ENCODE results near the gene E2F3.

The E2F3 gene

DNA sequence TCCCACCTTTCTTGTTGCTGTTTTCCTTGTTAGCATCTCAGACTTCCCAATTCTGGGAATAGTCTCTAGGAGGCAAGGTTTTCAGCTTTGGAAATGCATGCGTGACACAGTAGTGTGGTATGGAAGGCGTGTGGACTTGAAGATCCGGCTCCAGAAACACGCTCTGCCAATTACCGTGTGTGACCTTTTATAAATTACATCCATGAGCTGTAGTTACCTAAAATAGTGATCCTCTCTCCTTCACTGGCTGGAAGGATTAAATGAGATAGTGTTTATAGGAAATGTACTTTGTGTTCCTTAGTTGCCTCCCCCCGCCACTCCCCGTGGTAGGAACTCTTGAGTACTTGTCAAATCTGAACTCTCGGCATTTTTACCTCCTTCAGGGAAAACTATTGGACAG is 13.0 kb downstream of the E2F3 start:
- Histone ChIP-seq H3K4me3 (ENCODE audit: control insufficient read depth in 1 of 7, extremely low read depth in 1 of 7, insufficient read depth in 4 of 7, low read depth in 2 of 7, low read length in 6 of 7) (no peak overlapping the region), H3K4me1 (ENCODE audit: control extremely low read depth in 1 of 4, control insufficient read depth in 4 of 4, insufficient read depth in 4 of 4, low read length in 3 of 4) (peaks cover 28 to 92% (median 80%) of the 10 kb centered on the region in 4 experiments), H3K27ac (ENCODE audit: insufficient read depth in 1 of 2, low read depth in 1 of 2, low read length in 2 of 2, poor library complexity in 1 of 2, severe bottlenecking in 2 of 2) (no peak overlapping the region), H3K9me3 (ENCODE audit: control extremely low read depth in 1 of 5, control insufficient read depth in 4 of 5, insufficient read depth in 2 of 5, low read depth in 1 of 5, low read length in 4 of 5) (no peaks in the 10 kb centered on the region), H3K27me3 (replicated peaks in 2 of 5; ENCODE audit: control insufficient read depth in 4 of 5, insufficient read depth in 5 of 5, low read length in 4 of 5) (no peaks in the 10 kb centered on the region), H3K36me3 (ENCODE audit: control insufficient read depth in 4 of 4, insufficient read depth in 4 of 4, low read length in 3 of 4) (peaks cover 0 to 35% (median 0%) of the 10 kb centered on the region in 4 experiments)
- 97% methylated on average over 4 of the region's 8 CpGs for WGBS (ENCODE audit: insufficient coverage)
- ChIA-PET POLR2A (no interaction called here), CTCF (interaction anchor here (0.7 to 2.3 kb wide), 4 partner anchors 8 to 70 kb away, joined by 3 to 11 read pairs (median 4); no protein-coding TSS in a partner anchor)
- DNase-seq: no peak

DNA sequence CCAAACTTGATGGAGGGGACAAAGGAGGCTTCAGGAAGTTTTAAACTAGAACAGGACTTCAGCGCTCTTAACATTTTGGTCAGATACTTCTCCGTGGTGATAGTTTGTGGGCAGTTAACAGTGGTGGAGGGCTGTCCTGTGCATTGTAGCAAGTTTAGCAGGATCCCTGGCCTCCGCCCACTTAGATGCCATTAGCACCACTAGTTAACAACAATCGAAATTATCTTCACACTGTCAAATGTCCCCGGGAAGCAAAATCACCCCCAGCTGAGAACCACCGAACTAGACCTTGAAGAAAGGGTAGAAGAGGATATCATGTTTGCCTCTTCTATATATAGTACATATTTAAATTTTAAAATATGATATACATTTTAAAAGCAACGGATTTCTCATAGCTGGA is 13.6 kb downstream of the E2F3 start:
- ChIA-PET CTCF (interaction anchor here (1.2 kb wide), 1 partner anchor 10 kb away, joined by 4 read pairs; no protein-coding TSS in a partner anchor), POLR2A (interaction anchor here (3.2 kb wide), 1 partner anchor 10 kb away, joined by 19 read pairs; no protein-coding TSS in a partner anchor)
- Histone ChIP-seq H3K9me3 (ENCODE audit: control extremely low read depth in 1 of 5, control insufficient read depth in 4 of 5, insufficient read depth in 2 of 5, low read depth in 1 of 5, low read length in 4 of 5) (no peaks in the 10 kb centered on the region), H3K36me3 (ENCODE audit: control insufficient read depth in 4 of 4, insufficient read depth in 4 of 4, low read length in 3 of 4) (peaks cover 0 to 35% (median 0%) of the 10 kb centered on the region in 4 experiments), H3K27ac (ENCODE audit: insufficient read depth in 1 of 2, low read depth in 1 of 2, low read length in 2 of 2, poor library complexity in 1 of 2, severe bottlenecking in 2 of 2) (peak overlapping the region in 1 of 2 experiments; percentile 80), H3K27me3 (replicated peaks in 2 of 5; ENCODE audit: control insufficient read depth in 4 of 5, insufficient read depth in 5 of 5, low read length in 4 of 5) (no peaks in the 10 kb centered on the region), H3K4me3 (ENCODE audit: control insufficient read depth in 1 of 7, extremely low read depth in 1 of 7, insufficient read depth in 4 of 7, low read depth in 2 of 7, low read length in 6 of 7) (no peak overlapping the region), H3K4me1 (ENCODE audit: control extremely low read depth in 1 of 4, control insufficient read depth in 4 of 4, insufficient read depth in 4 of 4, low read length in 3 of 4) (peaks cover 27 to 92% (median 78%) of the 10 kb centered on the region in 4 experiments)
- WGBS (ENCODE audit: insufficient coverage): no CpG with 5 or more reads among the region's 7 CpGs
- DNase-seq: no peak

DNA sequence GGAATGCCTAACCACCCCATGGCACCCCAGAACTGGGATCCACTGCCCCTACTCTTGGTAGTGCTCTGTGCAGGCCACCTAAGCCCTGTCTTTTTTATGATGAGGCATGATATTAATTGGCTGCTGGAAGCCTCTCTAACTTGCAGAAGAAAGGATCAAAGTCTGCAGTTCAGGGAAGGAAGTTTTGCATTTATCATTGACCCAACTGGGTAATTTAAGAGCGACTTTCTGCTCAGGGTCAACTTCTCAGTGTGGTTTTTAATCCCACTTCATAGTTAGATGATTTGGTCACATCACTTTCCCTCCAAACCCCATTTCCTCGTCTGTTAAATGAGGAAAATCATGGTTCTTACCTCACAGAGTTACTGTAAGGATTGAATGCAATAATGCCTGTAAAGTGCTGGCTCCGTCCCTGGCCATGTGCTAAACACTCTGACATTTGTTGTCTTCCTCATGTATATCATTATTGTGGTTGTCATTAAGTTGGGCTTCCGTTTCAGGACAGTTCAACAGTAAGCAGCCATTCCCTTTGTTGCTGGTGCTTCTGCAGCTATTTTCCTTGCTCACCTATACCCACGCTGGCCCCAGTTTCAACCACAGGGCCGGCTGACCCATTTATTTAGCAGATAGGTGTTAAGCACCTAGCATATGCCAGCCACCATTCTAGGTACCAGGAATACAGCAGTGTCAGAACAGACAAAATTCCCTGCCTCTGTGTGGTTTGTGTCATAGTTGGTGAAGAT is 14.2 kb downstream of the E2F3 start:
- peak overlapping the region in 1 of 2 experiments; percentile 80 for H3K27ac ChIP-seq (ENCODE audit: insufficient read depth in 1 of 2, low read depth in 1 of 2, low read length in 2 of 2, poor library complexity in 1 of 2, severe bottlenecking in 2 of 2)
- ChIA-PET CTCF (interaction anchor here (1.2 kb wide), 1 partner anchor 11 kb away, joined by 4 read pairs; no protein-coding TSS in a partner anchor), POLR2A (interaction anchor here (3.2 kb wide), 1 partner anchor 11 kb away, joined by 19 read pairs; no protein-coding TSS in a partner anchor)
- H3K27me3 ChIP-seq (replicated peaks in 2 of 5; ENCODE audit: control insufficient read depth in 4 of 5, insufficient read depth in 5 of 5, low read length in 4 of 5): no peaks in the 10 kb centered on the region
- peaks cover 0 to 35% (median 0%) of the 10 kb centered on the region in 4 experiments for H3K36me3 ChIP-seq (ENCODE audit: control insufficient read depth in 4 of 4, insufficient read depth in 4 of 4, low read length in 3 of 4)
- H3K4me3 ChIP-seq (ENCODE audit: control insufficient read depth in 1 of 7, extremely low read depth in 1 of 7, insufficient read depth in 4 of 7, low read depth in 2 of 7, low read length in 6 of 7): peak overlapping the region in 1 of 7 experiments; percentile 1
- WGBS (ENCODE audit: insufficient coverage): 47% methylated on average over 4 of the region's 6 CpGs
- DNase-seq: no peak
- no peaks in the 10 kb centered on the region for H3K9me3 ChIP-seq (ENCODE audit: control extremely low read depth in 1 of 5, control insufficient read depth in 4 of 5, insufficient read depth in 2 of 5, low read depth in 1 of 5, low read length in 4 of 5)
- peaks cover 24 to 92% (median 74%) of the 10 kb centered on the region in 4 experiments for H3K4me1 ChIP-seq (ENCODE audit: control extremely low read depth in 1 of 4, control insufficient read depth in 4 of 4, insufficient read depth in 4 of 4, low read length in 3 of 4)

DNA sequence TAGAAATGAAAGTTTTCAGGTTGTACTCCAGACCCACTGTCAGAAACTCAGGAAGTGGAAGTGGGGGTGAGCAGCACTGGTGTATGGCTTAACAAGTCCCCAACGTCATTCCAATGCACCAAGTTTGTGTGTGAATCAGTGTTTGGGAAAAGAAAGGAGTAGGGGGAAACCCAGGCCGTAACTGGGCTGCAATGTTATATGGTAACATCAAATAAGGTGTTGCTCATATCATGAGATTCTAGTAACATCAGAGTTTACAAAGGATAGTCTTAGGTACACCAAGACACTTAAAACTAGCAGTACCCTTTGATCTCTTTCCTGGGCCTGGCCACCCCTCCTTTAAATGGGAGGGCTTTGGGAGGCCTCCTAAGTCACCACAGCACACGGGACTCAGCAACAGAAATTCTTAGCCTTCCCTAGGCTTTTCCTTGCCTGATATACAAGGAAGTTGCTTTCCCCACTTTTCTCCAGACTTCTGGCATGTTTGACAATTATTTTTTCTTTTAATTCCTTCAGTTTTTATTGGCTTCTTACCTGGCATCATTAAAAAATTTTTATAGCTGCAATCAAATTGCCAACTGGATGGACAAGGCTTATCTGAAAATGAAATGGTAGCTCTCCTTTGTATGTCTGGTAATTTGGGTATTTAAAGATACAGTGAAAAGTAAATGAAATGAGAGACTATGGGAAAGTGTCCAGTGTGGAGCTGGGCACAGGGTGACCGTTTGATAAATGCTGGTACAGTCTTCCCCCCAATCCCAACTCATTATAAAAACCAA is 15.1 kb downstream of the E2F3 start:
- CTCF ChIA-PET: interaction anchor here (0.7 to 3.4 kb wide), 6 partner anchors 10 to 51 kb away, joined by 3 to 29 read pairs (median 4); no protein-coding TSS in a partner anchor

DNA sequence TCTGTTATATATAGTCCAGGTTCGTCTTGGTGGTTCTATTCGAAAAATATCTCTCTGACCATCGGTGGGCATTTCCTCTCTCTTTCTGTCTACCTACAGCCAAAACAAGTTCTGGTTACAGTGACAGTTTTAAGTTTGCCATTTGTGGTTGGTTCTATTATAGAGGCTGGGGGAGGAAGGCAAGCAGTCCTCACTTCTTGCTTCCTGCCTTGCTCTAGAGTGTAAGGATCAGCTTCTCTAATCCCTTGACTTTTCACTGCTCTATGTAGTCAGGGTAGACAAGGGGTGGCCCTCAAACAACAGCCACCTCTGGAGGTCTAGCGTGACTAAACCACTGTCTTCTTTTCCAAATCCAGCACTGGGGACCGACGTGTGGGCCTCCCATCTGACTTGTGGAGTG is 16.1 kb downstream of the E2F3 start:
- 0% methylated on average over 6 of the region's 6 CpGs for WGBS (ENCODE audit: insufficient coverage)
- CTCF ChIA-PET: interaction anchor here (0.7 to 3.4 kb wide), 9 partner anchors 8 to 55 kb away, joined by 3 to 29 read pairs (median 4); no protein-coding TSS in a partner anchor
- POLR2A ChIA-PET: interaction anchor here (0.6 to 3.2 kb wide), 4 partner anchors 9 to 102 kb away, joined by 3 to 19 read pairs (median 10); no protein-coding TSS in a partner anchor
- Histone ChIP-seq H3K36me3 (ENCODE audit: control insufficient read depth in 4 of 4, insufficient read depth in 4 of 4, low read length in 3 of 4) (peaks cover 0 to 38% (median 3%) of the 10 kb centered on the region in 4 experiments), H3K4me1 (ENCODE audit: control extremely low read depth in 1 of 4, control insufficient read depth in 4 of 4, insufficient read depth in 4 of 4, low read length in 3 of 4) (peaks cover 17 to 75% (median 60%) of the 10 kb centered on the region in 4 experiments), H3K9me3 (ENCODE audit: control extremely low read depth in 1 of 5, control insufficient read depth in 4 of 5, insufficient read depth in 2 of 5, low read depth in 1 of 5, low read length in 4 of 5) (peaks cover 0 to 3% (median 0%) of the 10 kb centered on the region in 5 experiments), H3K27me3 (replicated peaks in 2 of 5; ENCODE audit: control insufficient read depth in 4 of 5, insufficient read depth in 5 of 5, low read length in 4 of 5) (no peaks in the 10 kb centered on the region), H3K27ac (ENCODE audit: insufficient read depth in 1 of 2, low read depth in 1 of 2, low read length in 2 of 2, poor library complexity in 1 of 2, severe bottlenecking in 2 of 2) (peak overlapping the region; percentile 53 to 80), H3K4me3 (ENCODE audit: control insufficient read depth in 1 of 7, extremely low read depth in 1 of 7, insufficient read depth in 4 of 7, low read depth in 2 of 7, low read length in 6 of 7) (peak overlapping the region in 5 of 7 experiments; percentile 8 to 55 (median 51))
- peak; percentile 29 to 85 (median 67) for DNase-seq

More for the DNA sequence above, 15.1 kb downstream of the E2F3 start:
- H3K27ac ChIP-seq (ENCODE audit: insufficient read depth in 1 of 2, low read depth in 1 of 2, low read length in 2 of 2, poor library complexity in 1 of 2, severe bottlenecking in 2 of 2): peak overlapping the region; percentile 16 to 80
- peaks cover 0 to 2% (median 0%) of the 10 kb centered on the region in 5 experiments for H3K9me3 ChIP-seq (ENCODE audit: control extremely low read depth in 1 of 5, control insufficient read depth in 4 of 5, insufficient read depth in 2 of 5, low read depth in 1 of 5, low read length in 4 of 5)
- POLR2A ChIA-PET: interaction anchor here (1.6 to 3.2 kb wide), 3 partner anchors 8 to 14 kb away, joined by 4 to 19 read pairs (median 16); no protein-coding TSS in a partner anchor
- DNase-seq: no peak
- H3K4me1 ChIP-seq (ENCODE audit: control extremely low read depth in 1 of 4, control insufficient read depth in 4 of 4, insufficient read depth in 4 of 4, low read length in 3 of 4): peaks cover 18 to 85% (median 66%) of the 10 kb centered on the region in 4 experiments
- 88% methylated on average over 1 of the region's 4 CpGs for WGBS (ENCODE audit: insufficient coverage)
- H3K4me3 ChIP-seq (ENCODE audit: control insufficient read depth in 1 of 7, extremely low read depth in 1 of 7, insufficient read depth in 4 of 7, low read depth in 2 of 7, low read length in 6 of 7): no peak overlapping the region
- peaks cover 0 to 33% (median under 1%) of the 10 kb centered on the region in 4 experiments for H3K36me3 ChIP-seq (ENCODE audit: control insufficient read depth in 4 of 4, insufficient read depth in 4 of 4, low read length in 3 of 4)
- no peaks in the 10 kb centered on the region for H3K27me3 ChIP-seq (replicated peaks in 2 of 5; ENCODE audit: control insufficient read depth in 4 of 5, insufficient read depth in 5 of 5, low read length in 4 of 5)

DNA sequence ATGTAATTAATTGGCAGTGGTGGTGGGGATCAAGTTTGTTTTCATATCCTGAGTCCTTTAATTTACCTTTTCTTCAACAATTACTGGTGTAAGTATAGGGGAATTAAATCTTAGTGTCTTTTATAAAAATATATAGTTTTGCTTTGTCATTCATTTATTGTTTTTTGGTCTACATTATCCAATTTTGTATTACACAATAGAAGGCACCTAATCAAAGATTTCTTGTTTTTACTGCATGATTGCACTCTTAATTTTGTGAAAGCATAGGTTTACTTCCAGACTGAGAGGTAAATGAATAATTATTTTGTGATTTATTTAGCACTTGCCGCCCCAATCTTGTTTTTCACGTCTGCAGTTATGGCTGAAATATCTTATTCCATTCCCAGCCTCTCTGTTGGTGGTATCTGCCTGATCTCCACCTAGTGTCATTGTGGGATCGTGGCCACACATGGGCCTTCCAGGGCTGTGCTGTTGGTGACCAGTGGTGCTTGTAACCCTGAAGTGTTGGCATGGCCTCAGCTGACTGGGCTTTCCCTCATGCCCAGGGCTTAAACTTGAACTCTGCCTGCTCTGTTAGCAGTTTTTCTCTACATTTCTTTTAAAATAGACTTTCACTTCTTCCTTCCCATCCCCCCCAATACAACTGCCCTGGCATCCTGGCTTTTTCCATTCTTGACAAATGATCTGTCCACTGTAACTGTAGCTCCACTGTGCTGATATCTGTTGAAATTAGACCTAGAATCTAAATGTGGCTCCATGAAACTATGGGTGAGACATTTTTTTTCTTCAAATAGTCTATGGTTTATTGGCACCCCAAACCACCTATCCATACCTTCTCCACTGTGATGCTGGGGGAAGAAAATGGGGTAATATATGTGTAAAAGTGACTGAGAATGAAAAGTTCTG is 24.8 kb downstream of the E2F3 start:
- Histone ChIP-seq H3K27me3 (replicated peaks in 2 of 5; ENCODE audit: control insufficient read depth in 4 of 5, insufficient read depth in 5 of 5, low read length in 4 of 5) (no peaks in the 10 kb centered on the region), H3K4me1 (ENCODE audit: control extremely low read depth in 1 of 4, control insufficient read depth in 4 of 4, insufficient read depth in 4 of 4, low read length in 3 of 4) (peaks cover 25 to 51% (median 36%) of the 10 kb centered on the region in 4 experiments), H3K4me3 (ENCODE audit: control insufficient read depth in 1 of 7, extremely low read depth in 1 of 7, insufficient read depth in 4 of 7, low read depth in 2 of 7, low read length in 6 of 7) (peak overlapping the region in 1 of 7 experiments; percentile 23), H3K36me3 (ENCODE audit: control insufficient read depth in 4 of 4, insufficient read depth in 4 of 4, low read length in 3 of 4) (peaks cover 0 to 31% (median 8%) of the 10 kb centered on the region in 4 experiments), H3K27ac (ENCODE audit: insufficient read depth in 1 of 2, low read depth in 1 of 2, low read length in 2 of 2, poor library complexity in 1 of 2, severe bottlenecking in 2 of 2) (no peak overlapping the region), H3K9me3 (ENCODE audit: control extremely low read depth in 1 of 5, control insufficient read depth in 4 of 5, insufficient read depth in 2 of 5, low read depth in 1 of 5, low read length in 4 of 5) (peaks cover 0 to 3% (median 0%) of the 10 kb centered on the region in 5 experiments)
- DNase-seq: no peak
- WGBS (ENCODE audit: insufficient coverage): 86% methylated on average over 3 of the region's 3 CpGs
- ChIA-PET CTCF (interaction anchor here (1.1 to 1.8 kb wide), 5 partner anchors 8 to 26 kb away, joined by 3 to 6 read pairs (median 3); no protein-coding TSS in a partner anchor), POLR2A (interaction anchor here (1.0 kb wide), 1 partner anchor 22 kb away, joined by 4 read pairs; no protein-coding TSS in a partner anchor)

Data from common myeloid progenitor, CD34-positive (primary cell).